Inflammatory macrophage treated with lipopolysaccharide for 4 hours (primary cell): Measurements from ENCODE around the gene AGBL5.
"Not testable (repeated sequence)": the region's sequence is repeated elsewhere in the genome, so short reads cannot be mapped to it uniquely, and the experiment has no call there.

Experiments
- DNase-seq: peaks from one replicate; pipeline ENCODE4 v3.0.0-alpha.2; 2020

The AGBL5 gene

DNA sequence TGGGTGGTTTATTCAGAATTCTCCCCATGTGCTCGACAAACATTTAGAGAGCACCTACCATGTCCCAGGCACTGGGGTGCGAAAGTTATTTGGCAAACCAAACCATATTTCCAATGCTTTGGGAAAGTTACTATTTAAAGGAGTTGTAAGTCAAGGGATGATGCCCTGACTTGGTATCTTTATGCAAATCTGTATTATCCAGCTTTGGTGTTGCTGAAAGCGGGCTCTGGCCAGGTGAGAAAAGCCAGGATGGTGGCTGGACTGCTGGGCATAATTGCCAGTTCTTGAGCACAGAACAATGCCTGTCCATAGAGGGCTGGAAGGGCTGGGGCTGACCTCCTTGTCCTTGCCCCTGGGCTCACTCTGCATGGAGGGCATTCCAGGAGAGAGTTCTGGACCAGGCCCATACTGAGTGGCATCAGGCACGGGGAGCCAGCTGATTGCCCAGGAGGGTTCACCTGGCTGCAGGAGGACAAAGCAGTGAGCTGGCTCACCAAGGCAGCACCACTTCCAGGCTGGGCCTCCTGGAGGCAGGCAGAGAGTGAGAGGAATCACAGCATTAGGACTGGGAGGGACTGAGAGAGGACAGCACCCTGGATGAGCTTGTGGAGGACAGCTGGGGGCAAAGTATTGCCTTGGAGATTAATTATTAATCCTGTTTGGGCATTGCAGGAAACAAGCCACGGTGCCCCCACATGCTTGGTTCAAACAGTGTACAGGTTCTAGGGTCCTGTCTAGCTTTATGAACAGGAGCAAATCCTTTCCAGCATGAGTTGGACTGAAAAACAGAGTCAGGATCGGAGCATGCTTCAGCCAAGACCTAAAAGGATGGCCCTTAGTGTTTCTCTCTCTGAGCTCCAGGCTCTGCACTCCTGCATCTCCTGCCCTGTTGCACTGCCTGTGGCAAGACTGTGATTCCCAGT lies 42.2 kb downstream of the AGBL5 start:
- DNase-seq, result no peak

DNA sequence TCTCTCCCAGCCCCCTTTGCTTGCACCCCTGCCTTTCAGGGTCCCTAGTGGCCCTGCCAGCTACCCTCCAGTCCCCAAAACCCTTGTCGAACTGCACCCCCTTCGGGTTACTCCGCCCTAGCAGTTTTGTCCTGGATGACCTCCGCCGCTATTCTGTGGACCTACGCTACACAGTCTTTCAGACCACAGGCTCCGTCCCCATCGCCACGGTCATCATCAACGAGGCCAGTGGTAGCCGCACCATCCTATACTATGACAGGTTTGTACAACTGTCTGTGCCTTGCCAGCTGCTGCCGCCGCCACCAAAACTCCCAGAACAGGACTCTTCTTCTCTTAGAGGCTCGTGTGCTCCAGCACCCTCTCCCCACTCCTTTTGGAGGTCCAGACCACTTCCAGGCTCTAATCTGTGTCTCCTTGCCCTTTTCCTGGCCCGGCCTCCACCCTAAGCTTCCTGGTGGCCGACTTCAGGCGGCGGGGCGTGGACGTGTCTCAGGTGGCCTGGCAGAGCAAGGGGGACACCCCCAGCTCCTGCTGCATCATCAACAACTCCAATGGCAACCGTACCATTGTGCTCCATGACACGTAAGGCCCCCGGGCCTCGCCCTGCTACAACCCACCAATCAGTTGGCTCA lies 43.0 kb downstream of the AGBL5 start:
- DNase-seq, result no peak

DNA sequence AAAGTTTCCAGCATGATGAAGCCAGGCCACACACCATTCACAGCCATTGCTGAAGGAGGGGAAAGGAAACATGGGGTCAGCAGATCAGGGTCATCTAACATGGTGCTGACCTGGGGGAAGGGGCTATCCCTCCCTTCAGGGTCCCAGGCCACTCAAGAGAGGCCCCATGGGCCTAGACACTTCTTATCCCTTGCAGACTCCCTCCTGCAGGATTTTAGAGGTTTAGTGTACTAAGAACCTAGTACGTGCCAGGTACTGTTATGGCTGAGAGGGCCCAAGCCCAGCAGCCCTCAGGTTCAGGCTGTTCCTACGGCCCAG lies 43.9 kb downstream of the AGBL5 start:
- DNase-seq, result no peak

DNA sequence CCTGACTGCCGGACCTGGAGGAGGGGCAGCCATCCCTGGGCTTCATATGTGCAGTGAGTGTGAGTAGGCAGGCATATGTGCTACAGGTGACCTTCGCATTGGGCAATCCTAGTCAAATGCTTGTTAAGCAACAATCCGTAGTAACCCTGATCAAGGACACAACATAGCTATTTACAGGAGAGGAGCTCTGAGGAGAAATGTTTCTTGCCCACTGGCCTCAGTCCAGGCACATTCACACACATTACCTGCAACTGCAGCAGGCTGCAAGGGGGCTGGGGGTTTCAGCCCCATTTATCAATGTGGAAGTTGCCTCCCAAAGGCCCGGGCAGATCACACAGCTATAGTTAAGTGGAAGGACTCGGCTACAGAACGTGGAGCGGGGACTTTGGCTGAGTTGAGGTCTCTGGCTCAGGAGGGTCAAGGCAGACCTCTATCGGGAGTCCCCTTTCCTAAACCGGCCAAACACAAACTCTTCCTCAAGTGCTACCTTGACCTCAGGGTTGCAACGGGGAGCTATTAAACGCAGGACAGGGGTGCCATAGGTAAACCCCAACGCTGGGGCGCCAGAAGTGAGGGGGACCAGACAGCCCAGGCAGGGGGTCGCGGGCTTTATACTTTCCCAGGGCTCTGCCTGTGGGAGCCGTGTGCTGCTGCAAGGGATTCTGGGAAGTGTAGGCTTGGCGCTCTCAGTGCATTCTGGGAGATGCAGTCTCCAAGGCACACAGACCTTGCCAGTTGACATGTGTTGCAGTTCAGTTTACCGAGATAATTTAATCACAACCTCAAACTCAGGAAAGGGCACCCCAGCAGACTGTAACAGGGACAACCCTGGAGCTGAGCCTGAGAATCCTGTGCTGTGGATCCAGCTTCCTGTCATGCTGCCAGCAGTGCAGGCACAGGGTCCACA lies 44.5 kb downstream of the AGBL5 start:
- peak; percentile 50 for DNase-seq

DNA sequence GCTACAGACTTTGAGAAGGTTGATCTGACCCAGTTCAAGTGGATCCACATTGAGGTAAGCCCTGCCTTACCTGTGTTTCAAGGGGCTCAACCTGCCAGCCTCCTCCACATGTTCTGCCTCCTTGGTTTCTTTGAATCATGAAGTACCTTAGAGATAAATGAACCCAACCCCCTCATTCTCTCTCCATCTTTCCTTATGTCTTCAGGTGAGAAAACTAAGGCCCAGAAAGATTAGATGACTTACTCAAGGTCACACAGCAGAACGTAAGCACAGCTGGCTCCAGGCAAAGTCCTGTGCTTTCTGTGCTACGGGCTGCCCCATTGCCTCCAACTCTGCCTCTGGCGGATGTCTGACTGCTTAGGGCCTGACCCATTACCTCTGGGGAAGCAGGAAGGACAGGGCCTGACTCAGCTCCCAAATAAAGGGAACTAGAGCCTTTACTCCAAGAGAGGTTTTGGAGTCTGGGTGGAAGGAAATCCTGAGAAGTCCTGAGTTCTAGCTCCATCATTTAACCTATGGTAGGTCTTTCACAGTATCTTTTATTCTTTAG lies 45.4 kb downstream of the AGBL5 start:
- peak; percentile 75 for DNase-seq

DNA sequence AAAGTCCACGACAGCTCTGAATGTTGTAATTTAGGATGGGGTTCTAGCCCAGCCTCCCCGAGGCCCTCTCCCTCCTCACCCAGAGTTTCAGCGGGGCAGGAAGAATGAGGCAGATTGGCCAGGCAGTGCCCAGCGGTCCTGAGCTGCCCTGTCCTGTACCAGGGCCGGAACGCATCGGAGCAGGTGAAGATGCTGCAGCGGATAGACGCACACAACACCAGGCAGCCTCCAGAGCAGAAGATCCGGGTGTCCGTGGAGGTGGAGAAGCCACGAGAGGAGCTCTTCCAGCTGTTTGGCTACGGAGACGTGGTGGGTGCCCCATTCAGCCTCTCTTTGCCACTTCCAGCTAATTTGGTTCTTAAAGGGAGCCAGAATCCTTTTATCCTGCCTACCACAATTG lies 45.9 kb downstream of the AGBL5 start:
- DNase-seq, result no peak

DNA sequence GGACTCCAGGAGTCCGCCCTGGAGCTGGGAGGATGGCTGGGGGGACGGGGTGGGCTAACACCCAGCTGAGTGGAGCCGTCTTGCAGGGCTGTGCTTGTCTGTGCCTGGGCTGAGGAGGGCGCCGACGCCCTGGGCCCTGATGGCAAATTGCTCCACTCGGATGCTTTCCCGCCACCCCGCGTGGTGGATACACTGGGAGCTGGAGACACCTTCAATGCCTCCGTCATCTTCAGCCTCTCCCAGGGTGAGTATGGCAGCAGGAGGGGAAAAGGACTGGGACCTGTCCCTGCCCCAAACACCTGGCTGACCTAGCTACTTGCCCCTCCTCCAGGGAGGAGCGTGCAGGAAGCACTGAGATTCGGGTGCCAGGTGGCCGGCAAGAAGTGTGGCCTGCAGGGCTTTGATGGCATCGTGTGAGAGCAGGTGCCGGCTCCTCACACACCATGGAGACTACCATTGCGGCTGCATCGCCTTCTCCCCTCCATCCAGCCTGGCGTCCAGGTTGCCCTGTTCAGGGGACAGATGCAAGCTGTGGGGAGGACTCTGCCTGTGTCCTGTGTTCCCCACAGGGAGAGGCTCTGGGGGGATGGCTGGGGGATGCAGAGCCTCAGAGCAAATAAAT lies 48.0 kb downstream of the AGBL5 start:
- DNase-seq, result no peak

DNA sequence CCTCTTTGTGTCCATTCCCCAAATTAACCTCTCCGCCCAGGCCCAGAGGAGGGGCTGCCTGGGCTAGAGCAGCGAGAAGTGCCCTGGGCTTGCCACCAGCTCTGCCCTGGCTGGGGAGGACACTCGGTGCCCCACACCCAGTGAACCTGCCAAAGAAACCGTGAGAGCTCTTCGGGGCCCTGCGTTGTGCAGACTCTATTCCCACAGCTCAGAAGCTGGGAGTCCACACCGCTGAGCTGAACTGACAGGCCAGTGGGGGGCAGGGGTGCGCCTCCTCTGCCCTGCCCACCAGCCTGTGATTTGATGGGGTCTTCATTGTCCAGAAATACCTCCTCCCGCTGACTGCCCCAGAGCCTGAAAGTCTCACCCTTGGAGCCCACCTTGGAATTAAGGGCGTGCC lies 48.6 kb downstream of the AGBL5 start:
- no peak for DNase-seq

DNA sequence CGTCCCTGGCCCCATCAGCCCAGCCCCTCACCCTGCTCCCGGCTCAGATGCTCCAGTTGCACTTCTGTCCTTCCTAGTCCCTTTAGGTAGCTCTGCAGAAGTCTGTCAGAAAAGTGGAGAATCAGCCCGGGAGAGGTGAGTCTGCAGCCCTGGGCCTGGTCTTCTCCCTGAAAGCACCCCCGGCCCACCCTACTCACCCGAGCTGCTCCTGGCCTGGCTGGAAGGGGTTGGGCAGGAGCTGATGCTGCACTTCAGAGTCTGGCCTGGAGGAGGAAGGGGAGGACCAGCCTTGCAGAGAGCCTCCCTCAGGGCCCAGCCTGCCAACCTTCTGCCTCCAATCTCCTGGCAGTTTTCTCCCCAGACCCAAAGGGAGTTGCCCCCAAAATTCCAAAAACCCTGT lies 50.9 kb downstream of the AGBL5 start:
- no peak for DNase-seq

DNA sequence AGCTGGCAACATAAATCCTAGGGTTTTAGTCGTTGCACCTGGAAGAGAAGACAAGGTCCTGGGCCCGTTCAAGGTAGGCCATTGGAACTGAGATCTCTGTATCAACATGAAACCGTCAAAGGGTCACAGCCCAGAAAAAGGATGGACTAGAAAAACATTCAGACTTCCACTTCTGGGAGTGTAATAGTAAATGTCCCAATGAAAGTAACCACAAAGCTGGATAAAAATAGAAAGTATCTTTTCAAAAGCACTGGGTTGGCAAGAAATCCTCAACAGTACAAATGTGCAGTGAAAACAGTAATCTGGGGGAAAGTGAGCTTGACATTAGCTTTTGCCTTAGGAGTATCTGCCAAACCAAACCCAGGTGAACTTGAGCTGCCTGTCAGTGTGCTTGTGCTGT lies 54.5 kb downstream of the AGBL5 start:
- no peak for DNase-seq

DNA sequence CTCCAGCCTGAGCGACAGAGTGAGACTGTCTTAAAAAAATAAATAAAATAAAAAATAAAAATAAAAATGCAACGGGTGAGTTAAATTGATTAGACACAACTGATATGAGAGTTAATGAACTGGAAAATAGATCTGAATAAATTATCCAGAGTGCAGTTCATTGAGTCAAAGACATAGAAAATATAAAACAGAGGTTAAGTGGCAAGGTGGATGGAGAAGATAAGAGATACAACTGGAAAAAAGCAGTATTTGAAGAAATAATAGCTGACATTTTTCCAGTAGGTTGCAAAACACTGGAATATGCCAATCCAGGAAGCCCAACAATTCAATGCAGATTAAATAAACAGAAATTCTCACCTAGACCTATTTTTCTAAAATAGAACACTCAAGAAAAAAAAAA lies 56.8 kb downstream of the AGBL5 start:
- no peak for DNase-seq

DNA sequence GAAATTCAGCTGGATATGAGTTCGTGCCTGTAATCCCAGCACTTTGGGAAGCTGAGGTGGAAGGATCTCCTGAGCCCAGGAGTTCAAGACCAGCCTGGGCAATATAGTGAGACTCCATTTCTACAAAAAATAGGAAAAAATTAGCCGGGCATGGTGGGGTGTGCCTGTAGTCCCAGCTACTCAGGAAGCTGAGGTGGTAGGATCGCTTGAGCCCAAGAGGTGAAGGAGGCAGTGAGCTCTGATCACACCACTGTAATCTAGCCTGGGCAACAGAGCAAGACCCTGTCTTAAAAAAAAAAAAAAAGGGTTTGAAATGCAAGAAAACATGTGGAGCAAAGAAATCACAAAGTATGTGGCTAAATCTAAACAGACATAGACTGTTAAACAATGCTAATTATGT lies 57.6 kb downstream of the AGBL5 start:
- DNase-seq, result no peak

DNA sequence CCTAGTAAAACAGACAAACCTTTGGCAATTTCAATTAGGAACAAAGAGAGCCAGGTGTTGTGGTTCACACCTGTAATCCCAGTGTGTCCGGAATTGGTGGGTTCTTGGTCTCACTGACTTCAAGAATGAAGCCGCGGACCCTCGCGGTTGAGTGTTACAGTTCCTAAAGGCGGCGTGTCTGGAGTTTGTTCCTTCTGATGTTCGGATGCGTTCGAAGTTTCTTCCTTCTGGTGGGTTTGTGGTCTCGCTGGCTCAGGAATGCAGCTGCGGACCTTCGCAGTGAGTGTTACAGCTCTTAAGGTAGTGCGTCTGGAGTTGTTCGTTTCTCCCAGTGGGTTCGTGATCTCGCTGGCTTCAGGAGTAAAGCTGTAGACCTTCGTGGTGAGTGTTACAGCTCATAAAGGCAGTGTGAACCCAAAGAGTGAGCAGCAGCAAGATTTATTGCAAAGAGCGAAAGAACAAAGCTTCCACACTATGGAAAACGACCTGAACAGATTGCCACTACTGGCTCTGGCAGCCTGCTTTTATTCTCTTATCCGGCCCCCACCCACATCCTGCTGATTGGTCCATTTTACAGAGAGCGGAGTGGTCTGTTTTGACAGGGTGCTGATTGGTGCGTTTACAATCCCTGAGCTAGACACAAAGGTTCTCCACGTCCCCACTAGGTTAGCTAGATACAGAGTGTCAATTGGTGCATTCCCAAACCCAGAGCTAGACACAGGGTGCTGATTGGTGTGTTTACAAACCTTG lies 59.3 kb downstream of the AGBL5 start:
- DNase-seq, result not testable (repeated sequence)

DNA sequence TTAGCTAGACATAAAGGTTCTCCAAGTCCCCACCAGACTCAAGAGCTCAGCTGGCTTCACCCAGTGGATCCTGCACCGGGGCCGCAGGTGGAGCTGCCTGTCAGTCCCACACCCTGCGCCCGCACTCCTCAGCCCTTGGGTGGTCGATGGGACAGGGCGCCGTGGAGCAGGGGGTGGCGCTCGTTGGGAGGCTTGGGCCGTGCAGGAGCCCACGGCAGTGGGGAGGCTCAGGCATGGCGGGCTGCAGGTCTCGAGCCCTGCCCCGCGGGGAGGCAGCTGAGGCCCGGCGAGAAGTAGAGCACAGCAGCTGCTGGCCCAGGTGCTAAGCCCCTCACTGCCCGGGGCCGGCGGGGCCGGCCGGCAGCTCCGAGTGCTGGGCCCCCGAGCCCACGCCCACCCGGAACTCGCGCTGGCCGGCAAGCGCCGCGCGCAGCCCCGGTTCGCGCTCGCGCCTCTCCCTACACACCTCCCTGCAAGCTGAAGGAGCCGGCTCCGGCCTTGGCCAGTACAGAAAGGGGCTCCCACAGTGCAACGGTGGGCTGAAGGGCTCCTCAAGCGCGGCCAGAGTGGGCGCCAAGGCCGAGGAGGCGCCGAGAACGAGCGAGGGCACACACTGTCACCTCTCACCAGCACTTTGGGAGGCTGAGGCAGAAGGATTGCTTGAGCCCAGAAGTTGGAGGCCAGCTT lies 60.1 kb downstream of the AGBL5 start:
- not testable (repeated sequence) for DNase-seq

DNA sequence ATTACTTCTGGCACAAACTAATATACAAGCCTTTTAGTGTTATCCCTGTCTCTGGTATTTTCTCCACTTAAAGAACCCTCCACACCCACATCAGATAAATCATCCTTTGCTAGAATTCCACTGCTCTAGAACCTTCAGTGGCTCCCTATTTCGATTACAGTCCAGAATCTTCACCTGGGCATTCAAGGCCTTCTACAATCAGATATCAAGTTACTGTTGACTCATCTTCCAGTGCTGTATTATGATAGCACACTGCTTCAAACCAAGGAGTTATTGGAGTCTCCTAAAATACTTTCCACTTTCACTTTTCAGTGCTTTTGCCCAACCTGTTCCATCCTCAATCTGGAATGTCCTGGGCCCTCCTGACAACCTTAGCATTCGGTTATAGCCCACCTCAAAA lies 64.1 kb downstream of the AGBL5 start:
- no peak for DNase-seq

DNA sequence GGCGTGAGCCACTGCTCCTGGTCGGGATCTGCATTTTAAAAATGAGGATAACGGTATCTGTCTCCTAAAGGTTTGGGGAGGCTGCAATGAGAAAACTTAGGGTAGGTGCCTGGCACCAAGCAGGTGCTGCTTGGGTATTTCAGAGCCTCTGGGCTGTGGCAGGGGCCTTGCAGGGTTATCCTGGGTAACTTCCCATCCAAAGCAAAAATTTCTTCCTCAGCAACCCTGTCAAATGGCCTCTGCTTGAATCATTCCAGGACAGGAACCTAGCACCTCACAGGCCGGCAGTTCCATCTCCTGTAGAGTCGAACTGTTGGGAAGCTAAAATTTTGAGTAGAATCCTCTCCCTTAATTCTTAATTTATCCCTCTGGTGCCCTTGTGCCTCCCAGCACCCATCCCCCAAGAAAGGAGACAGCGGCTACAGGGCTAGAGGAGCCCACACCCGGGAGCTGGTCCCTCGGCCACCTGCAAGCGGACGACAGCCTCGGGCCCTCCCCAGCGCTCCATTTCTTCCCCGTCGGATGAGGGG lies 66.6 kb downstream of the AGBL5 start:
- DNase-seq, result no peak

DNA sequence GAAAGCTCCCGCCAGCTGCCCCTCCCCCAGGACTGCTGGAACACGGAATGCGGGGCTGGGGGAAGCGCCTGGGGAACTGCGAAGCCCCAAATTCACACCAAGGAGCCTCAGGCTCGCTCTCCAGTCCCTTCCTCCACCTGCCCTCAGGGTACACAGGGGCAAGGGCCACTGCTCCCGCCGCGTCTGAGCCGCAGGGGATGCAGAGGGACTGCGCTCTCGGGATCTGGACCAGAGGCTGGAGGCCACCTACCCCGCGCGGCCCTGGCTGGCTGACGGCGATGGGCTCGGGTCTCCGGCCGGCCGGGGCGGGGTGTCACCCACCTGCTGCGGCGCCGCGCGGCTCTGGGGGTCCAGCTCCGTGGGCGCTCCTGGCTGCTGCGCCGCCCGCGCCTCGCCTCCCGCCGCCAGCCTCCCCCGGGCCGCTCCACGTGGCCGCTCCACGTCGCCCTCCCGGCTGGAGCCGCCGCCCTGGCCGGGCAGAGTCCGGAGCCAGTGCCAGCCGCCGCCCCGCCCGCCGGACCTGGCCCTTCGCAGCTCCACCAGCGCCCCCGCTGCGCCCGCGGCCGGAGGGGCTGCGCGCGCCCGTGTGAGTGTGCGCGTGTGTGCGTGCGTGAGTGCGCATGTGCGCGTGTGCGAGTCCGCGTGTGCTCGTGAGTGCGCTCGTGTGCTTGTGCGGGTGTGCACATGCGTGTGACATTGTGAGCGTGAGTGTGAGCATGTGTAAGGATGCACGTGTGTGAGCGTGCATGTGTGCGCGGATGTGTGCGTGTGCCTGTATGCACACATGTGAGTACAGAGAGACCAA lies 67.3 kb downstream of the AGBL5 start, which contains the start of gene CGREF1:
Gene CGREF1 (minus strand): TSS at position 604 of the 805 bp plus-strand sequence. CDS start 14,762 bp downstream, outside the sequence.
- DNase-seq, result no peak

DNA sequence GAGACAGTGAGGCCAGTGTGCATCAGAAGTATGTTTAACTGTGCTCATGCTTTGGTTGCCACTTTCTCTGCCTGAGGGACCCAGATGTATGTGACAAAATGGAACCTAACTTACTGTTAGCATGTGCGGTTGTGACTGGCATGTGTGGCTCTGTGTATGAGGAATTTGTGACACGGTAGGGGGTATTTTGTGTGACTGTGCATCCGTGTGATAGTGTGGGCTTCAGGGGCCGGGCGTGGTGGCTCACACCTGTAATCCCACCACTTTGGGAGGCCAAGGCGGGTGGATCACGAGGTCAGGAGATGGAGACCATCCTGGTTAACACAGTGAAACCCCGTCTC lies 67.8 kb downstream of the AGBL5 start:
- DNase-seq, result not testable (repeated sequence)
